HCT116 (cell line): ENCODE measurements around the gene CKAP2L. TPM values are rescaled to one million over a fixed set of nuclear protein-coding genes. Genes with fewer than 3 reads are reported as not detected.

Experiments
- ATAC-seq: fragments of 200-7000 bp; cut with Tn5 transposase; 2 replicates; pipeline ENCODE4 v1.9.1; 2020; ENCODE audit warnings: mild to moderate bottlenecking, moderate library complexity
- BruUV-seq: library from RNA; stranded (reverse); fragments of 400-500 nt; replicated peaks from 2 replicates; lab custom pipeline; 2021; lab: Mats Ljungman, UMichigan
- CTCF ChIA-PET: fragments of 300-600 bp; sonication (Branson Sonifier 250); formaldehyde crosslinking; loops from one replicate; lab custom pipeline; 2021; ENCODE audit warnings: antibody characterized with exemption; lab: Charles Lee
- POLR2A ChIA-PET: fragments of 300-600, 350-600 bp; sonication (Branson Sonifier 250); formaldehyde crosslinking; loops from one replicate; lab custom pipeline; 2021; ENCODE audit warnings: antibody characterized with exemption; lab: Charles Lee
- RAD21 ChIA-PET, 2 experiments: fragments of 300-600 bp; sonication (Branson Sonifier 250); formaldehyde crosslinking; loops; one replicate each; lab custom pipeline; 2023; ENCODE audit warnings: low total read pairs in 2 of 2; ENCODE audit not compliant: uncharacterized antibody in 2 of 2, unreplicated experiment in 2 of 2, low non-redundant PET in 1 of 2; lab: Charles Lee
- DNase-seq: peaks from one replicate; pipeline ENCODE4 v3.0.0-alpha.2; 2010; ENCODE audit warnings: low read depth, low spot score
- H2AFZ ChIP-seq: fragments of 200-600 bp; shearing (Covaris generic), sonication (generic); 2 replicates; pipeline ENCODE4 v1.6.1; 2017; ENCODE audit warnings: low read depth, mixed run types, mixed read lengths, antibody characterized with exemption, low read length; ENCODE audit not compliant: poor library complexity, severe bottlenecking
- H3K27ac ChIP-seq: 2 replicates; pipeline ENCODE4 v1.5.1; 2012; ENCODE audit warnings: low read depth, low read length
- H3K27me3 ChIP-seq: fragments of 200-600 bp; sonication (generic); 2 replicates; pipeline ENCODE4 v1.6.1; 2016; ENCODE audit warnings: mixed run types, low read length, mixed read lengths; ENCODE audit not compliant: insufficient read depth
- H3K36me3 ChIP-seq, 2 experiments: fragments of 200-500 bp in 1 of 2; fragments of 200-600 bp in 1 of 2; sonication (Bioruptor generic) in 1 of 2; sonication (generic) in 1 of 2; 2 replicates each; pipeline versions ENCODE4 v1.5.1 to v1.6.1; 2014 to 2016; ENCODE audit warnings: low read length in 2 of 2, inconsistent platforms in 1 of 2, mixed read lengths in 1 of 2, mixed run types in 1 of 2; ENCODE audit not compliant: insufficient read depth in 2 of 2, control insufficient read depth in 1 of 2
- H3K4me1 ChIP-seq, 2 experiments: fragments of 200-600 bp in 1 of 2; sonication (generic) in 1 of 2; 2 replicates each; pipeline versions ENCODE4 v1.5.1 to v1.6.1; 2012 to 2017; ENCODE audit warnings: low read length in 2 of 2, inconsistent platforms in 1 of 2, mild to moderate bottlenecking in 1 of 2, mixed read lengths in 1 of 2, mixed run types in 1 of 2, moderate library complexity in 1 of 2; ENCODE audit not compliant: insufficient read depth in 2 of 2, control insufficient read depth in 1 of 2
- H3K4me2 ChIP-seq: fragments of 200-600 bp; sonication (generic); 2 replicates; pipeline ENCODE4 v1.6.1; 2017; ENCODE audit warnings: mixed run types, low read length, mixed read lengths
- H3K4me3 ChIP-seq, 2 experiments: fragments of 200-600 bp in 1 of 2; sonication (generic) in 1 of 2; replicated peaks in 1 of 2; 2 replicates each; pipeline ENCODE4 v1.5.1; 2011 to 2016; ENCODE audit warnings: low read length in 2 of 2, control low read depth in 1 of 2, low read depth in 1 of 2, mild to moderate bottlenecking in 1 of 2, mixed read lengths in 1 of 2, mixed run types in 1 of 2
- H3K79me2 ChIP-seq: fragments of 200-600 bp; sonication (generic); 2 replicates; pipeline ENCODE4 v1.6.1; 2017; ENCODE audit warnings: mild to moderate bottlenecking, mixed run types, low read length, moderate library complexity, mixed read lengths; ENCODE audit not compliant: insufficient read depth
- H3K9ac ChIP-seq: fragments of 200-600 bp; sonication (generic); 2 replicates; pipeline ENCODE4 v1.6.1; 2016; ENCODE audit warnings: low read length, mixed read lengths
- H3K9me2 ChIP-seq: fragments of 200-600 bp; sonication (generic), shearing (Covaris generic); 2 replicates; pipeline ENCODE4 v1.6.1; 2017; ENCODE audit warnings: mixed run types, mild to moderate bottlenecking, moderate library complexity; ENCODE audit not compliant: insufficient read depth
- H3K9me3 ChIP-seq, 2 experiments: fragments of 200-500 bp in 1 of 2; fragments of 200-600 bp in 1 of 2; sonication (Bioruptor generic) in 1 of 2; sonication (generic) in 1 of 2; 2 replicates each; pipeline ENCODE4 v1.6.1; 2014 to 2017; ENCODE audit warnings: low read length in 2 of 2, mixed read lengths in 2 of 2, inconsistent platforms in 1 of 2, low read depth in 1 of 2, mild to moderate bottlenecking in 1 of 2, mixed run types in 1 of 2, moderate library complexity in 1 of 2; ENCODE audit not compliant: control insufficient read depth in 1 of 2, insufficient read depth in 1 of 2
- H4K20me1 ChIP-seq: fragments of 200-600 bp; sonication (generic), shearing (Covaris generic); 2 replicates; pipeline ENCODE4 v1.6.1; 2017; ENCODE audit warnings: mixed run types, mild to moderate bottlenecking, moderate library complexity; ENCODE audit not compliant: insufficient read depth
- CBX3 ChIP-seq: IDR thresholded peaks from 2 replicates; pipeline ENCODE4 v1.6.1; 2012; ENCODE audit warnings: low read depth
- CEBPB ChIP-seq: IDR thresholded peaks from 2 replicates; pipeline ENCODE4 v1.6.1; 2012; ENCODE audit warnings: low read depth
- EGR1 ChIP-seq: IDR thresholded peaks from 2 replicates; pipeline ENCODE4 v1.6.1; 2012; ENCODE audit warnings: low read depth
- ELF1 ChIP-seq: IDR thresholded peaks from 2 replicates; pipeline ENCODE4 v1.6.1; 2012; ENCODE audit warnings: low read depth, borderline replicate concordance
- EZH2 ChIP-seq: fragments of 200-600 bp; sonication (generic); IDR thresholded peaks from 2 replicates; pipeline ENCODE4 v1.6.1; 2017; ENCODE audit warnings: antibody characterized with exemption, mixed run types
- EZH2phosphoT487 ChIP-seq: fragments of 200-600 bp; IDR thresholded peaks from 2 replicates; pipeline ENCODE4 v1.6.1; 2018; ENCODE audit warnings: antibody characterized with exemption, borderline replicate concordance
- FOSL1 ChIP-seq: IDR thresholded peaks from 2 replicates; pipeline ENCODE4 v1.6.1; 2012; ENCODE audit warnings: low read depth
- JUND ChIP-seq: IDR thresholded peaks from 2 replicates; pipeline ENCODE4 v1.6.1; 2012
- POLR2AphosphoS5 ChIP-seq: IDR thresholded peaks from 2 replicates; pipeline ENCODE4 v1.6.1; 2011; ENCODE audit warnings: mild to moderate bottlenecking, low read depth, low read length, moderate library complexity
- RAD21 ChIP-seq: IDR thresholded peaks from 2 replicates; pipeline ENCODE4 v1.6.1; 2012; ENCODE audit warnings: low read depth, mild to moderate bottlenecking
- TCF7L2 ChIP-seq: IDR thresholded peaks from 2 replicates; pipeline ENCODE4 v1.7.0; 2011; ENCODE audit warnings: borderline replicate concordance, inconsistent platforms; ENCODE audit not compliant: insufficient read depth, insufficient read length; ENCODE audit errors: extremely low read depth
- YY1 ChIP-seq: IDR thresholded peaks from 2 replicates; pipeline ENCODE4 v1.6.1; 2011; ENCODE audit warnings: low read length, low read depth, moderate library complexity, mild to moderate bottlenecking; ENCODE audit not compliant: insufficient replicate concordance; ENCODE audit errors: extremely low read depth
- ZFX ChIP-seq: fragments of 450-650 bp; IDR thresholded peaks from 2 replicates; pipeline ENCODE4 v1.6.1; 2017
- ZNF274 ChIP-seq: fragments of 200-500 bp; sonication (Bioruptor generic); IDR thresholded peaks from 2 replicates; pipeline ENCODE4 v1.6.1; 2014; ENCODE audit warnings: mild to moderate bottlenecking, low read depth, low read length, inconsistent platforms
- intact Hi-C: fragments of 100-400 bp; cut with micrococcal nuclease; formaldehyde crosslinking; loops from 2 replicates; pipeline ENCODE4 v1.10.0; 2022
- total RNA-seq: library from RNA; stranded (reverse); gene quantifications from one replicate; pipeline ENCODE4 v1.2.1, GENCODE V29; 2021; ENCODE audit not compliant: unreplicated experiment
- TF ChIP-seq, protein P1 (sequence below): IDR thresholded peaks from 2 replicates; pipeline ENCODE4 v1.6.1; 2011; ENCODE audit warnings: mild to moderate bottlenecking, low read length, moderate library complexity; ENCODE audit not compliant: insufficient replicate concordance; ENCODE audit errors: extremely low read depth
- TF ChIP-seq, protein P2 (sequence below): IDR thresholded peaks from 2 replicates; pipeline ENCODE4 v1.6.1; 2012; ENCODE audit warnings: low read depth

The CKAP2L gene
- total RNA-seq, 1 experiment from 2014 or later, result 27.5 TPM

DNA sequence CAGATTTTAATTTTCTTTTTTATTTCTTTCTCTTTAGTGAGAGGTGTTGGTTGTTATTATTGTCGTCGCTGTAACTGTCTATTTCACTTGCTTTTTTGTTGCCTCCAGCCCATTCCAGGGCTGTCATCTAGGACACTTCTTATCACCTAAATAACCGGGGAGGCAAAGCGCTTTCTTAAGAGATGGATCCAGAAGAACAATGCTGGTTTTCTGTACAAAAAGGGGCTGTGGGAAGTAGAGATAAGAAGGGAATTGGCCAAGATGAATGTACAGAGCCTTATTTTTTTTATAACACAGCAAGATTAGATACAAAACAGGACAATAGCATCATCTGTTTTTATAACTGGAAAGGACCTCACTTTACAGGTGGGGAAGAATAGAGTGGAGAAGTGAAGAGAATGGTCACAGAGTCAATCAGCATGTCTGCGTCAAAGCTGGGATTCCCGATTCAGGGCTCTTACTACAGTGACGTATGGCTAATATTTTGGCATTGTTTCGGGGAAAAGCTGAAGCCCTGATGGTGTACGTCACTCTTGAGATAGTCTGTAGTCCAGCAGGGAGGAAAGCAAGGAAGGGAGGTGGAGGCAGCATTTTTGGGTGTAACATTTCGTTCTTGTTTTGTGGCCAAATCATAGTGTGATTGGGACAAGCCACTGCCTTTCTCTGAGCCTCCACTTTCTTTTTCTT is 49.0 kb upstream of the CKAP2L start (continued):
- TF ChIP-seq, protein P1, sequence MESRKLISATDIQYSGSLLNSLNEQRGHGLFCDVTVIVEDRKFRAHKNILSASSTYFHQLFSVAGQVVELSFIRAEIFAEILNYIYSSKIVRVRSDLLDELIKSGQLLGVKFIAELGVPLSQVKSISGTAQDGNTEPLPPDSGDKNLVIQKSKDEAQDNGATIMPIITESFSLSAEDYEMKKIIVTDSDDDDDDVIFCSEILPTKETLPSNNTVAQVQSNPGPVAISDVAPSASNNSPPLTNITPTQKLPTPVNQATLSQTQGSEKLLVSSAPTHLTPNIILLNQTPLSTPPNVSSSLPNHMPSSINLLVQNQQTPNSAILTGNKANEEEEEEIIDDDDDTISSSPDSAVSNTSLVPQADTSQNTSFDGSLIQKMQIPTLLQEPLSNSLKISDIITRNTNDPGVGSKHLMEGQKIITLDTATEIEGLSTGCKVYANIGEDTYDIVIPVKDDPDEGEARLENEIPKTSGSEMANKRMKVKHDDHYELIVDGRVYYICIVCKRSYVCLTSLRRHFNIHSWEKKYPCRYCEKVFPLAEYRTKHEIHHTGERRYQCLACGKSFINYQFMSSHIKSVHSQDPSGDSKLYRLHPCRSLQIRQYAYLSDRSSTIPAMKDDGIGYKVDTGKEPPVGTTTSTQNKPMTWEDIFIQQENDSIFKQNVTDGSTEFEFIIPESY, result no peak
- TF ChIP-seq EZH2 (no peak), ZNF274 (no peak), FOSL1 (no peak)
- TF ChIP-seq, all 23 proteins: peak for 0

DNA sequence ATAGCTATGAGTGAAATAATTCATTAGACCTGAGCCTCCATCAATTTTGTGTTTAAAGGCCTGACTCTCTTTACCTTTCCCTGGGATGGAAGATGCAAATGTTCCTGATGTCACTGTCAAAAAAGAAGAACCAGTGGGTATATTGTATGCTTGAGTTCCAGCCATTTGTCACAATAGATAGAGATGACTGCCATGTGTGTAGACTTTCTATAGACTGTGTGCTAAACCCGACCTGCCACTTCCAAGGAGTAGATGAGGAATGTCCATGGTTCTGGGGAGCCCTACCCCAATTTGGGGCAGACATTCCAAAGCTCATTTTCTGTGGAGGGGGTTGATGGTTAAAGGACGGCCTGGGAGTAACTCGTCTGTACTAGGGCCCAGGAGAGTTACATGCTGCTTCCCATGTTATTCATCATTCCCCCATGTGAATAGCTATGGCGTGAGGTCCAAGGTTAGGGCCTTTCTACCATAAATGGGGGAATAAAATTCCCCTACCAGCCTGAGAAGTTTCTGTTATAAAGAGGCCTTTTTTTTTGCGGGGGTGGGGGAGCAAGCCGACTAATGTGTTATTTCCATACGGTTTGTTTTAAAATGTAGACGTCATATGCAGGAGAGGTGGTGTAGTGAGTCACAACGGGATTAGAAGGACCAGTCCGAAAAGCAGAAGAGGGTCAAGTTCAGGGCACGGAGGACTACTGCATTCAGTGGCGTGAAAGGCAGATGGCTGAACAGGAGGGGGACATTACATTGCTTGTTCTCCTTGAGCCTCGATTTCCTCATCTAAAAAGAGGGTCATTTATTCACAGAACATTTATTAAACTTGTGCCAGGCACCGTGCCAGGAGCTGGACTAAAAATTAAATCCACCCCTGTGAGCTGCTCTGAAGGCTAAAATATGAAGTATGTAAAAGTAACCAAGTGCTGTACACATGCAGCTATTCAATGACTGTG is 48.2 kb upstream of the CKAP2L start:
- ATAC-seq, result no peak
- no peaks in the 10 kb centered on the region for H3K9me3 ChIP-seq
- no peak overlapping the region for H3K4me3 ChIP-seq
- POLR2A ChIA-PET, result no interaction called here
- no peak for DNase-seq
- no peak overlapping the region for H3K9ac ChIP-seq
- no peak overlapping the region for H2AFZ ChIP-seq
- H4K20me1 ChIP-seq, result no peaks in the 10 kb centered on the region
- intact Hi-C loops, result no loop called here
- no TSS peak for BruUV-seq
- H3K9me2 ChIP-seq, result no peaks in the 10 kb centered on the region
- no peak overlapping the region for H3K27ac ChIP-seq
- no peak overlapping the region for H3K4me2 ChIP-seq
- H3K27me3 ChIP-seq, result no peaks in the 10 kb centered on the region
- no peaks in the 10 kb centered on the region for H3K36me3 ChIP-seq
- H3K4me1 ChIP-seq, result peaks cover 9 to 25% of the 10 kb centered on the region in 2 experiments
- CTCF ChIA-PET, result no interaction called here
- RAD21 ChIA-PET, result no interaction called here
- H3K79me2 ChIP-seq, result no peaks in the 10 kb centered on the region
- no peak for TF ChIP-seq CBX3
- TF ChIP-seq EGR1, result no peak
- no peak for TF ChIP-seq EZH2
- TF ChIP-seq, protein P2, sequence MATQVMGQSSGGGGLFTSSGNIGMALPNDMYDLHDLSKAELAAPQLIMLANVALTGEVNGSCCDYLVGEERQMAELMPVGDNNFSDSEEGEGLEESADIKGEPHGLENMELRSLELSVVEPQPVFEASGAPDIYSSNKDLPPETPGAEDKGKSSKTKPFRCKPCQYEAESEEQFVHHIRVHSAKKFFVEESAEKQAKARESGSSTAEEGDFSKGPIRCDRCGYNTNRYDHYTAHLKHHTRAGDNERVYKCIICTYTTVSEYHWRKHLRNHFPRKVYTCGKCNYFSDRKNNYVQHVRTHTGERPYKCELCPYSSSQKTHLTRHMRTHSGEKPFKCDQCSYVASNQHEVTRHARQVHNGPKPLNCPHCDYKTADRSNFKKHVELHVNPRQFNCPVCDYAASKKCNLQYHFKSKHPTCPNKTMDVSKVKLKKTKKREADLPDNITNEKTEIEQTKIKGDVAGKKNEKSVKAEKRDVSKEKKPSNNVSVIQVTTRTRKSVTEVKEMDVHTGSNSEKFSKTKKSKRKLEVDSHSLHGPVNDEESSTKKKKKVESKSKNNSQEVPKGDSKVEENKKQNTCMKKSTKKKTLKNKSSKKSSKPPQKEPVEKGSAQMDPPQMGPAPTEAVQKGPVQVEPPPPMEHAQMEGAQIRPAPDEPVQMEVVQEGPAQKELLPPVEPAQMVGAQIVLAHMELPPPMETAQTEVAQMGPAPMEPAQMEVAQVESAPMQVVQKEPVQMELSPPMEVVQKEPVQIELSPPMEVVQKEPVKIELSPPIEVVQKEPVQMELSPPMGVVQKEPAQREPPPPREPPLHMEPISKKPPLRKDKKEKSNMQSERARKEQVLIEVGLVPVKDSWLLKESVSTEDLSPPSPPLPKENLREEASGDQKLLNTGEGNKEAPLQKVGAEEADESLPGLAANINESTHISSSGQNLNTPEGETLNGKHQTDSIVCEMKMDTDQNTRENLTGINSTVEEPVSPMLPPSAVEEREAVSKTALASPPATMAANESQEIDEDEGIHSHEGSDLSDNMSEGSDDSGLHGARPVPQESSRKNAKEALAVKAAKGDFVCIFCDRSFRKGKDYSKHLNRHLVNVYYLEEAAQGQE, result no peak
- TF ChIP-seq POLR2AphosphoS5, result no peak
- TF ChIP-seq CEBPB, result no peak
- no peak for TF ChIP-seq ELF1
- no peak for TF ChIP-seq YY1
- no peak for TF ChIP-seq RAD21
- TF ChIP-seq ZFX, result no peak
- TF ChIP-seq JUND, result no peak
- no peak for TF ChIP-seq EZH2phosphoT487
- no peak for TF ChIP-seq TCF7L2
